Measurements from ENCODE around the gene TMEM201.

DNA sequence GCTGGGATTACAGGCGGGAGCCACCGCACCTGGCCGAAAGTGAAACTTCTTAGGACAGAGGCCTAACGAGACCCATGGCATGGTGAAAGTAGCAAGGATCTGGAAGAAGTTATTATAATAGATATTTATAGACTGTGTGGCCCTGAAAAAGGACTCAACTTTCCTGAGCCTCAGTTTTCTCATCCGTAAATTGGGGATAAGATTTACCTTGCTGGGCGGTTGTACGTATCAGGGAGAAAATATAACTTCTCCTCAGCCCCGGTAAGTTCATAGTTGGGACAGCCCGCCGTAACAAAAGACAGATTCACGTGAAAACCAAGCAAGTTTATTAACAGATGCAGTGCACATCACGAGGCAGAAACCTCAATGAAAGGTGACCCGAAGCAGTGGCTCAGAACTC is 57.3 kb downstream of the TMEM201 start:
- TF ChIP-seq, protein P1, sequence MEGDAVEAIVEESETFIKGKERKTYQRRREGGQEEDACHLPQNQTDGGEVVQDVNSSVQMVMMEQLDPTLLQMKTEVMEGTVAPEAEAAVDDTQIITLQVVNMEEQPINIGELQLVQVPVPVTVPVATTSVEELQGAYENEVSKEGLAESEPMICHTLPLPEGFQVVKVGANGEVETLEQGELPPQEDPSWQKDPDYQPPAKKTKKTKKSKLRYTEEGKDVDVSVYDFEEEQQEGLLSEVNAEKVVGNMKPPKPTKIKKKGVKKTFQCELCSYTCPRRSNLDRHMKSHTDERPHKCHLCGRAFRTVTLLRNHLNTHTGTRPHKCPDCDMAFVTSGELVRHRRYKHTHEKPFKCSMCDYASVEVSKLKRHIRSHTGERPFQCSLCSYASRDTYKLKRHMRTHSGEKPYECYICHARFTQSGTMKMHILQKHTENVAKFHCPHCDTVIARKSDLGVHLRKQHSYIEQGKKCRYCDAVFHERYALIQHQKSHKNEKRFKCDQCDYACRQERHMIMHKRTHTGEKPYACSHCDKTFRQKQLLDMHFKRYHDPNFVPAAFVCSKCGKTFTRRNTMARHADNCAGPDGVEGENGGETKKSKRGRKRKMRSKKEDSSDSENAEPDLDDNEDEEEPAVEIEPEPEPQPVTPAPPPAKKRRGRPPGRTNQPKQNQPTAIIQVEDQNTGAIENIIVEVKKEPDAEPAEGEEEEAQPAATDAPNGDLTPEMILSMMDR (IDR thresholded peaks at IDR 0.05) = no peak
- TF ChIP-seq POLR2A (IDR thresholded peaks at IDR 0.05; ENCODE audit: low read depth) (no peak), EP300 (IDR thresholded peaks at IDR 0.05) (no peak), POLR2AphosphoS5 (IDR thresholded peaks at IDR 0.05) (no peak)
